Keratinocyte (primary cell): ENCODE data around the gene PRKAG2. TPM values are rescaled to one million over a fixed set of nuclear protein-coding genes. Genes with fewer than 3 reads are reported as not detected.

Experiments
- DNase-seq: peaks from one replicate; pipeline ENCODE4 v3.0.0-alpha.2; 2011; ENCODE audit warnings: low read depth, missing footprints, low spot score
- FAIRE-seq: peaks from 2 replicates; lab custom pipeline; 2011; peaks lifted over from hg19 to GRCh38; lab: Jason Lieb, UNC
- H2AFZ ChIP-seq: 2 replicates; pipeline ENCODE4 v1.6.0; 2012; ENCODE audit warnings: low read length, control low read depth, inconsistent platforms; ENCODE audit not compliant: control insufficient read depth
- H3K27ac ChIP-seq: 2 replicates; pipeline ENCODE4 v1.5.1; 2011; ENCODE audit warnings: low read length; ENCODE audit not compliant: control insufficient read depth, insufficient read depth
- H3K27me3 ChIP-seq: 3 replicates; pipeline ENCODE4 v1.6.0; 2011; ENCODE audit warnings: low read length; ENCODE audit not compliant: control insufficient read depth, insufficient read depth; ENCODE audit errors: extremely low read depth
- H3K36me3 ChIP-seq, 2 experiments: 2 replicates in 1 of 2; 3 replicates in 1 of 2; pipeline ENCODE4 v1.5.1; 2011; ENCODE audit warnings: low read length in 2 of 2, mild to moderate bottlenecking in 1 of 2; ENCODE audit not compliant: control insufficient read depth in 2 of 2, insufficient read depth in 2 of 2; ENCODE audit errors: extremely low read depth in 1 of 2
- H3K4me1 ChIP-seq: 3 replicates; pipeline ENCODE4 v1.5.1; 2011; ENCODE audit warnings: low read length; ENCODE audit not compliant: control insufficient read depth, insufficient read depth; ENCODE audit errors: extremely low read depth
- H3K4me2 ChIP-seq: 3 replicates; pipeline ENCODE4 v1.6.0; 2011; ENCODE audit warnings: low read depth, low read length; ENCODE audit not compliant: control insufficient read depth, insufficient read depth; ENCODE audit errors: extremely low read depth
- H3K4me3 ChIP-seq, 3 experiments: fragments of 200-600 bp in 1 of 3; sonication (generic) in 1 of 3; 2 replicates in 2 of 3; 3 replicates in 1 of 3; pipeline ENCODE4 v1.5.1; 2011 to 2016; ENCODE audit warnings: low read length in 3 of 3, mild to moderate bottlenecking in 3 of 3, control low read depth in 2 of 3, inconsistent platforms in 1 of 3, low read depth in 1 of 3, mixed read lengths in 1 of 3, mixed run types in 1 of 3, moderate library complexity in 1 of 3; ENCODE audit not compliant: control insufficient read depth in 2 of 3, insufficient read depth in 2 of 3; ENCODE audit errors: extremely low read depth in 1 of 3
- H3K79me2 ChIP-seq: 2 replicates; pipeline ENCODE4 v1.6.0; 2012; ENCODE audit warnings: low read length; ENCODE audit not compliant: control insufficient read depth, insufficient read depth
- H3K9ac ChIP-seq: 3 replicates; pipeline ENCODE4 v1.6.0; 2011; ENCODE audit warnings: low read length; ENCODE audit not compliant: control insufficient read depth, insufficient read depth; ENCODE audit errors: extremely low read depth
- H3K9me1 ChIP-seq: 3 replicates; pipeline ENCODE4 v1.6.0; 2011; ENCODE audit warnings: low read length; ENCODE audit not compliant: control insufficient read depth, insufficient read depth; ENCODE audit errors: extremely low read depth
- H3K9me3 ChIP-seq: 2 replicates; pipeline ENCODE4 v1.5.1; 2012; ENCODE audit warnings: low read depth, low read length; ENCODE audit not compliant: control insufficient read depth
- H4K20me1 ChIP-seq: 3 replicates; pipeline ENCODE4 v1.6.0; 2011; ENCODE audit warnings: low read length; ENCODE audit not compliant: control insufficient read depth, insufficient read depth; ENCODE audit errors: extremely low read depth
- EZH2 ChIP-seq: IDR thresholded peaks from one replicate; pipeline ENCODE4 v1.6.1; 2012; ENCODE audit warnings: inconsistent platforms, mild to moderate bottlenecking, low read length, moderate library complexity
- dilution Hi-C: fragments of 300-500 bp; cut with MboI; formaldehyde crosslinking; loops from one replicate; pipeline ENCODE4 v1.7.0; 2020; ENCODE audit warnings: low sequenced_read_pairs; ENCODE audit not compliant: extremely low pct_ligation_motif_present
- polyA plus RNA-seq, 5 experiments: library from polyadenylated mRNA; depleted of rRNA in 3 of 5; stranded (reverse) in 3 of 5; stranded (forward) in 1 of 5; unstranded in 1 of 5; fragments of >200 nt; gene quantifications; 1 replicate in 1 of 5; 2 replicates in 3 of 5; 3 replicates in 1 of 5; pipeline versions ENCODE4 v1.2.1 to v1.2.3, GENCODE V29; 2011 to 2012; ENCODE audit warnings: missing spikeins in 2 of 5, low read depth in 1 of 5, low replicate concordance in 1 of 5
- TF ChIP-seq, protein P1 (sequence below), 3 experiments: IDR thresholded peaks in 1 of 3; conservative IDR thresholded peaks in 1 of 3; optimal IDR thresholded peaks in 1 of 3; 2 replicates in 2 of 3; 3 replicates in 1 of 3; pipeline versions ENCODE3 to v1.5.1; 2011; ENCODE audit warnings: low read length in 3 of 3, mild to moderate bottlenecking in 3 of 3, moderate library complexity in 2 of 3, control low read depth in 1 of 3, inconsistent platforms in 1 of 3; ENCODE audit not compliant: insufficient read depth in 2 of 3; ENCODE audit errors: extremely low read depth in 1 of 3

PRKAG2 gene
- polyA plus RNA-seq, 1 donor (not counting 4 experiments of a cell fraction or from before 2014, with no cell fraction given), result 39.5 TPM

DNA sequence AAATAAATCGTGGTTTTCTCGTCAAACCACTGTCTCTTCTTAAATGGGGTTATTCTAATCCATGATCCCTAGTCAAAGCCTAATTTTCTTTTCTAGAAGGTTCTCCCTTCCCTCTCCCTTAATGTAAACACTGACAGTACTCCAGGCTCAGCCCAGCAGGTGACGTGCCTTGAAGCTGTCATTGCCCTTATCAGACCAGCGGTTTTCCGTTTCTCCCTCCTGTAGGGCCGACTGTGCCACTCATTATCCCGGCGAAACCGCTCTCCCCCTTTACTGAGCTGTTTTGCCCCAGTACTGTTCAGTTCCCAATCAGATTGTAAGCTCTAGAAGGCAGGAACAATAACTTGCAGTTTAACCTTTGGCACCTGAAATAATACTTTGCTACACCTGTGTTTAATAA, 203.7 kb downstream of the PRKAG2 start:
- Histone ChIP-seq H2AFZ (no peak overlapping the region), H3K27ac (no peak overlapping the region), H3K36me3 (no peaks in the 10 kb centered on the region), H3K9ac (no peak overlapping the region), H3K9me3 (no peaks in the 10 kb centered on the region), H3K9me1 (no peaks in the 10 kb centered on the region), H3K4me3 (no peak overlapping the region), H3K4me2 (no peak overlapping the region), H3K79me2 (no peaks in the 10 kb centered on the region), H3K27me3 (no peaks in the 10 kb centered on the region), H3K4me1 (peaks cover 9% of the 10 kb centered on the region), H4K20me1 (no peaks in the 10 kb centered on the region)
- dilution Hi-C loops, result no loop called here
- FAIRE-seq (no peak), DNase-seq (no peak)
- no peak for TF ChIP-seq EZH2
- TF ChIP-seq, protein P1, sequence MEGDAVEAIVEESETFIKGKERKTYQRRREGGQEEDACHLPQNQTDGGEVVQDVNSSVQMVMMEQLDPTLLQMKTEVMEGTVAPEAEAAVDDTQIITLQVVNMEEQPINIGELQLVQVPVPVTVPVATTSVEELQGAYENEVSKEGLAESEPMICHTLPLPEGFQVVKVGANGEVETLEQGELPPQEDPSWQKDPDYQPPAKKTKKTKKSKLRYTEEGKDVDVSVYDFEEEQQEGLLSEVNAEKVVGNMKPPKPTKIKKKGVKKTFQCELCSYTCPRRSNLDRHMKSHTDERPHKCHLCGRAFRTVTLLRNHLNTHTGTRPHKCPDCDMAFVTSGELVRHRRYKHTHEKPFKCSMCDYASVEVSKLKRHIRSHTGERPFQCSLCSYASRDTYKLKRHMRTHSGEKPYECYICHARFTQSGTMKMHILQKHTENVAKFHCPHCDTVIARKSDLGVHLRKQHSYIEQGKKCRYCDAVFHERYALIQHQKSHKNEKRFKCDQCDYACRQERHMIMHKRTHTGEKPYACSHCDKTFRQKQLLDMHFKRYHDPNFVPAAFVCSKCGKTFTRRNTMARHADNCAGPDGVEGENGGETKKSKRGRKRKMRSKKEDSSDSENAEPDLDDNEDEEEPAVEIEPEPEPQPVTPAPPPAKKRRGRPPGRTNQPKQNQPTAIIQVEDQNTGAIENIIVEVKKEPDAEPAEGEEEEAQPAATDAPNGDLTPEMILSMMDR (optimal IDR thresholded peaks at IDR 0.05 in 1 of 3, IDR thresholded peaks at IDR 0.05 in 1 of 3, conservative IDR thresholded peaks at IDR 0.05 in 1 of 3; ENCODE audit: extremely low read depth in 1 of 3, insufficient read depth in 2 of 3, low read length in 3 of 3), result no peak

DNA sequence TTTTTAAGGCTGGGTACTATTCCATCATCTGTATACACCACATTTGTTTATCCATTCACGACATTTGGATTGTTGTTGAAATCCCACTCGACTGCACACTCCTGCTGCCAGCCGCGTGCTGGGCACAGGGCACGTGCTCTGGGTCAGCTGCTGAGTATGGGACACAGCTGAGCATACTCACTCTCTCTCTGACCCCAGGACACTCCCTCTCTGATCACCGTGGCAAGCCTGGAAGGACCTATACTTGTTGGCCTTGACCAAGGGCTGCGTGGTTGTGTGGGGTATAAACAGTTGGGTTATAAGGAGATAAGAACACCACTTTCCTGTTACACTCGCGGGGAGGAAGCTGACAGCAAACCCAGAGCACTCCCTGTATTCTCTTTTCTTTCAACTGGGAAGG, 204.2 kb downstream of the PRKAG2 start:
- dilution Hi-C loops, result no loop called here
- Histone ChIP-seq H3K9me3 (no peaks in the 10 kb centered on the region), H3K27ac (no peak overlapping the region), H4K20me1 (no peaks in the 10 kb centered on the region), H3K79me2 (no peaks in the 10 kb centered on the region), H3K4me3 (no peak overlapping the region), H3K4me2 (no peak overlapping the region), H2AFZ (no peak overlapping the region), H3K36me3 (no peaks in the 10 kb centered on the region), H3K4me1 (peaks cover 9% of the 10 kb centered on the region), H3K9ac (no peak overlapping the region), H3K9me1 (no peaks in the 10 kb centered on the region), H3K27me3 (no peaks in the 10 kb centered on the region)
- TF ChIP-seq, protein P1 (optimal IDR thresholded peaks at IDR 0.05 in 1 of 3, IDR thresholded peaks at IDR 0.05 in 1 of 3, conservative IDR thresholded peaks at IDR 0.05 in 1 of 3; ENCODE audit: extremely low read depth in 1 of 3, insufficient read depth in 2 of 3, low read length in 3 of 3), result no peak
- TF ChIP-seq EZH2, result no peak
- FAIRE-seq (no peak), DNase-seq (no peak)
